Loucy (cell line): ENCODE measurements around the gene PRLR.

Source experiments
- EZH2phosphoT487 ChIP-seq: fragments of 200-600 bp; IDR thresholded peaks from 2 replicates; pipeline ENCODE4 v1.6.1; 2018; ENCODE audit warnings: antibody characterized with exemption, mild to moderate bottlenecking, moderate library complexity, borderline replicate concordance
- TF ChIP-seq, protein P1 (sequence below): fragments of 200-600 bp; sonication (generic); conservative IDR thresholded peaks from 2 replicates; pipeline ENCODE4 v1.5.1; 2014; ENCODE audit warnings: mild to moderate bottlenecking, antibody characterized with exemption, low read length

DNA sequence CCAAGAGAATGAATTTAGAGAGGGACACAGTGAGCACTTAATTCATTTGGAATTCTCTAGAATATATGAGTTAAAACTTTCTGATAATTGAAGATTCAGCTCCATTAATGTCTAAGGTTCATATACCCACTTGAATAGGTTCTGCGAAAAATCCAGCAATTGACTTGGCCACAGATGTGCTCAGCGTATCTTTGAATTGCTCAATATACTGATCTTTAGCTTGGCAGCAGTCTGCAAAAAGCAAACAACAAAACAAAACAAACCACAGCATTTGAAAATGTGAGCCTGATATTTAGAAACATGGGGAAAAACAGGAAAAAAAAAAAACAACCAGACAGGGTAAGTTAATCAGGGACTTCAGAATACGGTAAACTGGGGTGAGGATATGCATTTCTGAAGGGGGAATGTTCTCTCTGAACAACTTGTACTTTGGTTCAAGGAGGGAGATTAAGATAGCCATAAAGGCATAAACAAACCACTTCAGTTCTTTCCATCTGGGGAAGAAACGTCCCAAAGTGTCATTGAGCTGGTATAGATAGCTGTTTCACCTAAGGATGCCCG, 203.9 kb downstream of the PRLR start:
- TF ChIP-seq, protein P1, sequence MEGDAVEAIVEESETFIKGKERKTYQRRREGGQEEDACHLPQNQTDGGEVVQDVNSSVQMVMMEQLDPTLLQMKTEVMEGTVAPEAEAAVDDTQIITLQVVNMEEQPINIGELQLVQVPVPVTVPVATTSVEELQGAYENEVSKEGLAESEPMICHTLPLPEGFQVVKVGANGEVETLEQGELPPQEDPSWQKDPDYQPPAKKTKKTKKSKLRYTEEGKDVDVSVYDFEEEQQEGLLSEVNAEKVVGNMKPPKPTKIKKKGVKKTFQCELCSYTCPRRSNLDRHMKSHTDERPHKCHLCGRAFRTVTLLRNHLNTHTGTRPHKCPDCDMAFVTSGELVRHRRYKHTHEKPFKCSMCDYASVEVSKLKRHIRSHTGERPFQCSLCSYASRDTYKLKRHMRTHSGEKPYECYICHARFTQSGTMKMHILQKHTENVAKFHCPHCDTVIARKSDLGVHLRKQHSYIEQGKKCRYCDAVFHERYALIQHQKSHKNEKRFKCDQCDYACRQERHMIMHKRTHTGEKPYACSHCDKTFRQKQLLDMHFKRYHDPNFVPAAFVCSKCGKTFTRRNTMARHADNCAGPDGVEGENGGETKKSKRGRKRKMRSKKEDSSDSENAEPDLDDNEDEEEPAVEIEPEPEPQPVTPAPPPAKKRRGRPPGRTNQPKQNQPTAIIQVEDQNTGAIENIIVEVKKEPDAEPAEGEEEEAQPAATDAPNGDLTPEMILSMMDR, result no peak
- TF ChIP-seq EZH2phosphoT487, result no peak
